GM19467 (cell line): ENCODE data around the gene CHRNB4.

Source experiments
- ATAC-seq: cut with Tn5 transposase; IDR thresholded peaks from one replicate; pipeline ENCODE4 v1.9.1; 2021; ENCODE audit warnings: mild to moderate bottlenecking, moderate library complexity; ENCODE audit not compliant: unreplicated experiment

Gene CHRNB4

DNA sequence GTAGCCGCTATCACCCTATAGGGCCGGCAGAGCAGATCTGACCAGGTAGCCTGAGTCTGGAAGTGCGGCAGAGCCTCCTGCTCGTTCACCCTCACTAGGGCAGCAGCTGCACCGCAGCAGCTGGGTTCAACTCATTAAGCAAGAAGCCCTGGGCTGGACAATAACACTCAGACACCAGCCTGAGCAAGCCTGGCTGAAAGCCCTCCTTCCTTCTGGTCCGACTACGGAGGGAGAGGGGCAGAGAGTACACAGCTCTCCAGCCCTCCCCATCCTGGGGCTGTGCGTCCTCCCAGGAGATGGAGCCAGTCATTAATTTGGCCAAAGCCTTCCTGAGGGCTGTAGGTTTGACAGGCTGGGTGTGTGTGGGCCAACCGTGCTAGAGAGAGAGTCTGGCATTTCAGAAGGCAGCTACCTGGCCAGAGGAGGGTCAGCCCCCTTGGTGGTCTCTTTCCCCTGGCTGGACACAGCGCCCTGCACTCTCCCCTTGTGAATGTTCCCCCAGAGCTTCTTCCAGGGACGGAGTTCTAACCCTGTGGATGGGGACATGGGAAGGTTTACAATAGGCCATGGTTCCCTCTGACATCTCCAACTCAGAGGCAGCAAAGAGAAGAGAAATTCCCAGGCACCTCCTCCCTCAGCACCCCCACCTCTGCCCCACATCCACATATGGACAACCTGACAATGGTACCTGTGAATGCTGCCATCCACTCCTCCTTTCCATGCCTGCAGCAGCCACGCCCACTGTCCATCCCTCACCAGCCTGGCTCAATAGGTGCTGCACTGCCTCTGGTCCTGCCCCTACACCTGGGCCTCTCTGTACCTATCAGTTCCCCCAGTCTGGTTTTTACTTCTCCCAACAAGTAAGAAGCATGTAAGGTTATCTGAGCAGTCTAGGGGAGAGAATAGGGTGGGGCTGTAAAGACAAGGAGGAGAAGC lies 6.5 kb downstream of the CHRNB4 start:
- no peak for ATAC-seq

DNA sequence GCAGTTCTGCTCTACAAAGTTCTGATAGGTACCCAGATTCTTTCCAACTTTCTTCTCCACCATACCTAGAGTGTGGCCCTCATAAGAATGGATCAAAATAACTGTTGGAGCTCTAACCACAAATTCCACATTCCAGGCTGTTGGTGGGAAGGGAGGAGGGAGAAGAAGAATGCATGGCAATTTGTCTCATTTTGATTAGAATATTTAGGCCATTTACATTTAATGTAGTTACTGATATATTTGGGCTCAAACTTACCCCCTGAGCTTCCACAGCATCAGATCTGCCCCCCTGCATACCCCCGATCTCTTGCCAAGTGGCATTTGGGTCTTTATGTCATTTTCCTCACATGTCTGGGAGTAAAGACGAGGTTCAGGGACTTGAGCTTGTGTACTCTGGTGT lies 7.7 kb downstream of the CHRNB4 start:
- ATAC-seq = no peak

DNA sequence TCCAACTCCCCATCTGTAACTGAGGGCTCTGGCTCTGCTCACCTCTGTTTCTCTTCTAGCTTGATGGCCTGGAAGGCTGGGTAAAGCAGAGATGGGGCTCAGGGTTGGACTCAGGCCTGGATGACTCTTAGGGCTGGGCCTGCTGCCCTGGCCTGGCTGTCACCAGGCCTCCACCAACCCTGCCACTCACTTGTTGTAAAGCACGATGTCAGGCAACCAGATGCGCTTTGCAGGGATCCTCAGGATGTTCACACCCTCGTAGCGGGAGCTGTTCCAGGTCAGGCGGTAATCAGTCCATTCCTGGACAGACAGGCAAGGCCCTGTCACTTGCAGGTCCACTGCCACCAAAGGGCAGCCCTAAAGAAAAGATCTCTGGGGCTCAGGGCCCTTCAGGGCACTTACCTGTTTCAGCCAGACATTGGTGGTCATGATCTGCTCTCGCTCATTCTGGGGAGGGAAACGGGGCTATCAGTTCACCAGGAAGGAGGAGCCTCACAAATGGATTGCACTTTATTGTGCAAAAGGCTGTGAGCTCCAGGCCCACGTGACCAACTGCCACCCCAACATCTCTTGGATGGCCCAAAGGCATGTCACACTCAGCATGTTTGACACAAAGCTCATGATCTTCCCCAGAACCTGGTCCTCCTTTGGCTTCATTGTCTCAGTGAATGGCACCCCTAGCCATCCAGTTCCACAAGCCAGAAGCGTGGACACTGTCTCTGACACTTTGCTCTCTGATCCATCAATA lies 9.9 kb downstream of the CHRNB4 start:
- ATAC-seq = no peak

DNA sequence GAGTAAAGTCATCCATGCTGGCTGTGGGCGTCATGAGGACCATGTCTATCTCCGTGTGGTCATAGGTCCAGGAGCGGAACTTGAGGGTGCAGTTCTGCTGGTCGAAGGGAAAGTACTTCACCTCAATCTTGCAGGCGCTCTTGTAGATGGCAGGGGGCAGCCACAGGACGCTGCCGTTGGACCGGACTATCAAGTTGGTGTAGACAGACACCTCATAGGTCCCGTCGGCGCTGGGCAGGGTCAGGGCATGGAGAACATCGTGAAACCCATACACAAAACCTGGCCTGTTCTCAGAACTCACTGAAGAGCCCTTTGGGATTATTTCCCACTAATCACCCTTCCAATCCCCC lies 11.3 kb downstream of the CHRNB4 start:
- ATAC-seq = no peak

- ATAC-seq = no peak
Measured at GRCh38 chr15:78629031-78629715, 11.8 kb downstream of the CHRNB4 start.

DNA sequence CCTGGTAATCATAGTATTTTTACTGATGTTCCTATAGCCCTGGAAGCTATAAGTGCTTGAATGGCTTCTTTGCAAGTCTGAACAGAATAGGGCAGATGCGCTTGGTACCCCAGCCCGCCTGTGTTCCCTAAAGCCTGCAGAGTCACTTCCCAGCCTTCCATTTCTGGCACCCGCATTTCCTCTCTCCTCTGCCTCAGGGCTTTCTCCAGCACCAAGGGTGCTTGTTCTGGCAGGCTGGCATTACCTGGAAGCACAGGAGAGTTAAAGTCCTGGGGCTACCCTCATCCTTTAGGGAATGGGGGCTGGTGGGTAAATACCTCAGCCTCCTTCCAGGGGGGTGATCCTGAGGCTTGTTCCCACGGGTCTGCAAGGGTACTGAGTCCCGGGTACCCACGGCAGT lies 12.8 kb downstream of the CHRNB4 start:
- ATAC-seq = no peak

GRCh38 chr15:78627348-78627747 lies 13.7 kb downstream of the CHRNB4 start:
- ATAC-seq = no peak

DNA sequence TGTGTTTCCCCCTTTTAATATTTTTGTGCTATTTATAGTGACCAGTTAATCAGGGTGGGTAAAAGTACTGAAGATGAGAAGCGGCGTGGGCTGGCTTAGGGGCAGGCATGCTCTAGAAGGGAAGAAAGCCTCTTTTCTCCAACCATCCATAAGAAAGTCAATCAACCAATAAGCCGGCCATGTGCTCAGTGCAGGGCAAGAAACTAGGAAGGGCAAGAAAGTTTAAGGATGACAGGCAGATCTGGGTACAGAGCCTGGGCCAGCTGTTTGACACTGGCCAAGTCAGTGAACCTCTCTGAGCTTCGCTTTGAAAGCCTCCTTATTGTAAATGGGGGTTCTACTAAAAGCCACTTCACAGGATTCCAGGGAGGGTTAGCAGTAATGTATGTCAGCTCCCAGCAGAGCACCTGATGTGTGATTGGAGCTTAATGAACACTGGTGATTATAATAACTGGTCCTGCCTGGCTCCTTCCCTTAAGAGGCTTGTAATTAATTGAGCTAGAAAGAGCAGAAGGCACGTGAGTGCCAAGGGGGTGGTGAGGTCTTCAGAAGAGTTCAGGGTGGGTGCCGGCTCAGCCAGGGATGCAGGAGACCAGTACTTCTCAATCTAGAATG lies 14.5 kb downstream of the CHRNB4 start:
- ATAC-seq = no peak

GRCh38 chr15:78625606-78626280 lies 15.3 kb downstream of the CHRNB4 start:
- no peak for ATAC-seq

DNA sequence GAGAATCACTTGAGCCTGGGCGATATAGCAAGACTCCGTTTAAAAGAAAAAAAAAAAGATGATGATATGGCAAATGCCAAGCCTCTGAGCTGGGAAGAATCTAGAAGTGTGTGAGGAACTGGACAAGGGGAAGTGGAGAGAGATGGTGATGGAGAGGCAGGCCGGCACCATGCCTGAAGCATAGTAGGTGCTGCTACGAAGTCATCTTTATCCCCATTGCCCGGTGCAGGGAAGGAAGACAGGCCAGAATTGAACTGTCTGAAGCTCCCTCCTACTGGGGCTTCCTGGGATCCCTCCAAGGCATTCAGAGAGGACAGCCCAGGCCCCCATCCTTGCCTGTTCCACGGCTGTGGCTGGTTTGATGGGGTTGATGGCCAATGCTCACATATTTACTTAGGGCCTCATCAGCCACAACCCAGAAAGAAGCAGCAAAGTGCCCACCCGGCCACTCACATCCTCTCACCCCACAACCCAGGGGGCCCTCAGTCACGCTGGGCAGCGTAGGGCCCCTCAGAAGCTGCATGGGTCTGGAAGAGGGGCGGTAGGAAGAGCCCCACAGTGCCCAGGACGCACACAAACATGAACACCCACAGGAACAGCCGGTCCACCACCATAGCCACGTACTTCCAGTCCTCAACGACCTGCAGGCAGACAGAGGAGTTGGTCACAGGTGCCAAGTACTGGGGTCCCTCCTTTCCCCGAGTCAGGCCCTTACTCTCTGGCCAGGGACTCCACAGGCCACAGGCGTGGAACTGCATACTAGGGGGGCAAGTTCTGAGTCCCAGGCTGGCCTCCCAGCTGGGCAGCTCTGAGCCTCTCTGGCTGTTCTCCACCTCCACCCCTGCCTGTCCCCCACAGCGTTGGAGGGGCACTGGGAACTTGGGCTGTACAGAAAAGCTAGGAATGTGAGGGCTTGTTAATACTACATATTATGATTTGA lies 16.1 kb downstream of the CHRNB4 start:
- no peak for ATAC-seq

- ATAC-seq = no peak
Measured at GRCh38 chr15:78623786-78624497, 17.1 kb downstream of the CHRNB4 start.

GRCh38 chr15:78621810-78622402 lies 19.1 kb downstream of the CHRNB4 start:
- ATAC-seq = no peak

- no peak for ATAC-seq
Measured at GRCh38 chr15:78620527-78621421, 20.2 kb downstream of the CHRNB4 start, which contains the start of gene CHRNA3. Gene CHRNA3, minus strand, starts transcription at chr15:78620996. Its CDS starts 202 bp downstream, at chr15:78620794.

DNA sequence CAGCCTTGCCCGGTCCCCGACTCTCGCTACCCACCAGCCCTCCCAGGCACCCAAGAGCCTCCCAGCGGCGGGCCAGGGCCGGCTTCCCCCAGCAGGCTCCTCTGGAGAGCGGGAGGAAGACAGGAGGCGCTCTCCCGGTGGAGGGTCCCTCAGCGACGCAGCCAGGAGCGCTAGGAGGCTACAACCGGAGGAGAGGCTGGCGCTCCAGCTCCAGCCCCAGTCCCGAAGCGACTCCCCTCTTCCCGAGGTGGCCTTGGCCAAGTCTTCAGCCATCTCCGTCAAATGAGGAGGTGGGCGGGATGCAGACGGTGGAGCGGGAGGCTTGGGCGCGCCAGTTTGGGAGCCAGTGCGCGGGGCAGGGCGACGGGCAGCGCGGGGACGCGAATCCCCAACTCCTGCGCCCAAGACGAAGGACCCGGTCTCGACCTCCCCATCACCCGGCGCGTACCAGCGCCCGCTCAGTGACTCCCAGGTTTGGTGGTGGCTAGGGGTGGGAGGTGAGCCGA lies 20.9 kb downstream of the CHRNB4 start:
- ATAC-seq = no peak

- no peak for ATAC-seq
Measured at GRCh38 chr15:78619022-78619950, 21.7 kb downstream of the CHRNB4 start.

DNA sequence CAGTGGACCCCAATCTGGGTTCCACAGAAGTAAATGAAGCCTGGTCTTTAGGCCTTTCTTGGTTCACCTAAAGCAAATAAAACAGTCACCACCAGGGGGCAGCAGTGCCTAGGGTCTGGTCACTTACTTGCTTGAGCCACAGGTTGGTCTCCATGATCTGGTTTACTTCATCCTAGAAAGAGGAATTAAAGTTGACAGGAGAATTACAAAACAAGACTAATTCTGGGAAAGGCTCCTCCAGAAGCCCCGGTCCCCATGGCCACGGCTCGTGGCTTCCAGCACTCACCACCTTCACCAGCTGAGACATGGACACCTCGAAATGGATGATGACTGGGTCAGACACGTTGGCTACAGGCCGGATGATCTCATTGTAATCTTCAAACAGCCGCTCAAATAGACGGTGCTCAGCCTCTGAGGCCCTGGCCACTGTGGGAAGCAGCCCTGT lies 22.5 kb downstream of the CHRNB4 start:
- ATAC-seq = no peak
